Panc1 (cell line): ENCODE results near the gene GAS7. TPM values are rescaled to one million over a fixed set of nuclear protein-coding genes. Genes with fewer than 3 reads are reported as not detected.

Source experiments
- ATAC-seq: fragments of 200-7000 bp; cut with Tn5 transposase; 2 replicates; pipeline ENCODE4 v1.9.1; 2020; ENCODE audit warnings: mild to moderate bottlenecking, moderate library complexity
- BruUV-seq: library from RNA; stranded (reverse); fragments of 400-500 nt; replicated peaks from 2 replicates; lab custom pipeline; 2021; lab: Mats Ljungman, UMichigan
- CTCF ChIA-PET: fragments of 300-600 bp; sonication (Branson Sonifier 250); formaldehyde crosslinking; loops from one replicate; lab custom pipeline; 2022; ENCODE audit warnings: antibody characterized with exemption; lab: Charles Lee
- POLR2A ChIA-PET: fragments of 300-600 bp; sonication (Branson Sonifier 250); formaldehyde crosslinking; loops from one replicate; lab custom pipeline; 2022; ENCODE audit warnings: antibody characterized with exemption; lab: Charles Lee
- DNase-seq: peaks from one replicate; pipeline ENCODE4 v3.0.0-alpha.2; 2010; ENCODE audit warnings: low read depth, low spot score
- H3K27ac ChIP-seq: 2 replicates; pipeline ENCODE4 v1.5.1; 2011; ENCODE audit warnings: mild to moderate bottlenecking, low read length, inconsistent platforms
- H3K27me3 ChIP-seq: fragments of 200-500 bp; sonication (Bioruptor generic); 2 replicates; pipeline ENCODE4 v1.6.0; 2014; ENCODE audit warnings: low read length, inconsistent platforms; ENCODE audit not compliant: control insufficient read depth, insufficient read depth
- H3K36me3 ChIP-seq: fragments of 200-500 bp; sonication (Bioruptor generic); 2 replicates; pipeline ENCODE4 v1.5.1; 2014; ENCODE audit warnings: inconsistent platforms, mild to moderate bottlenecking, low read length, moderate library complexity; ENCODE audit not compliant: control insufficient read depth, insufficient read depth
- H3K4me1 ChIP-seq: 2 replicates; pipeline ENCODE4 v1.5.1; 2011; ENCODE audit warnings: inconsistent platforms, mild to moderate bottlenecking, low read length, moderate library complexity; ENCODE audit not compliant: control insufficient read depth, insufficient read depth
- H3K4me3 ChIP-seq, 2 experiments: 2 replicates each; pipeline ENCODE4 v1.5.1; 2011 to 2012; ENCODE audit warnings: low read depth in 2 of 2, low read length in 2 of 2, mild to moderate bottlenecking in 2 of 2, inconsistent platforms in 1 of 2, moderate library complexity in 1 of 2
- H3K9me3 ChIP-seq: fragments of 200-500 bp; sonication (Bioruptor generic); 2 replicates; pipeline ENCODE4 v1.5.1; 2014; ENCODE audit warnings: low read depth, mild to moderate bottlenecking, inconsistent platforms, low read length, moderate library complexity; ENCODE audit not compliant: control insufficient read depth, insufficient read depth
- CTCF ChIP-seq: fragments of 450-650 bp; IDR thresholded peaks from 2 replicates; pipeline ENCODE4 v1.5.1; 2017; ENCODE audit warnings: mild to moderate bottlenecking
- POLR2AphosphoS5 ChIP-seq: IDR thresholded peaks from 2 replicates; pipeline ENCODE4 v1.6.1; 2012; ENCODE audit warnings: mild to moderate bottlenecking, low read depth, low read length, moderate library complexity
- SIN3A ChIP-seq: IDR thresholded peaks from 2 replicates; pipeline ENCODE4 v1.6.1; 2012; ENCODE audit warnings: low read depth, mild to moderate bottlenecking, low read length, moderate library complexity, borderline replicate concordance; ENCODE audit not compliant: insufficient read depth
- TCF7L2 ChIP-seq: IDR thresholded peaks from 2 replicates; pipeline ENCODE4 v1.6.1; 2011; ENCODE audit warnings: mild to moderate bottlenecking, low read depth, low read length, inconsistent platforms
- in situ Hi-C: cut with HindIII; loops from 2 replicates; pipeline ENCODE4 v1.10.0; 2016; ENCODE audit warnings: low sequenced_read_pairs, low pct_unique_long_range_greater_than_20kb
- intact Hi-C: fragments of 100-400 bp; cut with micrococcal nuclease; formaldehyde crosslinking; loops from one replicate; pipeline ENCODE4 v1.10.0; 2022; ENCODE audit not compliant: unreplicated experiment
- total RNA-seq: library from RNA; stranded (reverse); gene quantifications from one replicate; pipeline ENCODE4 v1.2.1, GENCODE V29; 2021; ENCODE audit not compliant: unreplicated experiment
- TF ChIP-seq, protein P1 (sequence below), 2 experiments: IDR thresholded peaks; 2 replicates each; pipeline ENCODE4 v1.6.1; 2011 to 2012; ENCODE audit warnings: low read depth in 2 of 2, control low read depth in 1 of 2, low read length in 1 of 2, mild to moderate bottlenecking in 1 of 2, moderate library complexity in 1 of 2; ENCODE audit not compliant: insufficient read depth in 1 of 2

The GAS7 gene
- total RNA-seq, 1 experiment from 2014 or later = 0.05 TPM

GRCh38 chr17:9934331-9934730, 264.1 kb downstream of the GAS7 start:
- no TSS peak for BruUV-seq
- Histone ChIP-seq H3K4me1 (no peaks in the 10 kb centered on the region), H3K36me3 (no peaks in the 10 kb centered on the region), H3K27me3 (peaks cover 10% of the 10 kb centered on the region), H3K4me3 (no peak overlapping the region), H3K9me3 (no peaks in the 10 kb centered on the region), H3K27ac (no peak overlapping the region)
- ATAC-seq (no peak), DNase-seq (no peak)
- in situ Hi-C loops (no loop called here), intact Hi-C loops (no loop called here)
- TF ChIP-seq SIN3A (no peak), POLR2AphosphoS5 (no peak), CTCF (no peak), TCF7L2 (no peak)
- TF ChIP-seq, protein P1, sequence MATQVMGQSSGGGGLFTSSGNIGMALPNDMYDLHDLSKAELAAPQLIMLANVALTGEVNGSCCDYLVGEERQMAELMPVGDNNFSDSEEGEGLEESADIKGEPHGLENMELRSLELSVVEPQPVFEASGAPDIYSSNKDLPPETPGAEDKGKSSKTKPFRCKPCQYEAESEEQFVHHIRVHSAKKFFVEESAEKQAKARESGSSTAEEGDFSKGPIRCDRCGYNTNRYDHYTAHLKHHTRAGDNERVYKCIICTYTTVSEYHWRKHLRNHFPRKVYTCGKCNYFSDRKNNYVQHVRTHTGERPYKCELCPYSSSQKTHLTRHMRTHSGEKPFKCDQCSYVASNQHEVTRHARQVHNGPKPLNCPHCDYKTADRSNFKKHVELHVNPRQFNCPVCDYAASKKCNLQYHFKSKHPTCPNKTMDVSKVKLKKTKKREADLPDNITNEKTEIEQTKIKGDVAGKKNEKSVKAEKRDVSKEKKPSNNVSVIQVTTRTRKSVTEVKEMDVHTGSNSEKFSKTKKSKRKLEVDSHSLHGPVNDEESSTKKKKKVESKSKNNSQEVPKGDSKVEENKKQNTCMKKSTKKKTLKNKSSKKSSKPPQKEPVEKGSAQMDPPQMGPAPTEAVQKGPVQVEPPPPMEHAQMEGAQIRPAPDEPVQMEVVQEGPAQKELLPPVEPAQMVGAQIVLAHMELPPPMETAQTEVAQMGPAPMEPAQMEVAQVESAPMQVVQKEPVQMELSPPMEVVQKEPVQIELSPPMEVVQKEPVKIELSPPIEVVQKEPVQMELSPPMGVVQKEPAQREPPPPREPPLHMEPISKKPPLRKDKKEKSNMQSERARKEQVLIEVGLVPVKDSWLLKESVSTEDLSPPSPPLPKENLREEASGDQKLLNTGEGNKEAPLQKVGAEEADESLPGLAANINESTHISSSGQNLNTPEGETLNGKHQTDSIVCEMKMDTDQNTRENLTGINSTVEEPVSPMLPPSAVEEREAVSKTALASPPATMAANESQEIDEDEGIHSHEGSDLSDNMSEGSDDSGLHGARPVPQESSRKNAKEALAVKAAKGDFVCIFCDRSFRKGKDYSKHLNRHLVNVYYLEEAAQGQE (IDR thresholded peaks at IDR 0.05; ENCODE audit: insufficient read depth in 1 of 2, low read depth in 2 of 2, low read length in 1 of 2) = no peak
- CTCF ChIA-PET = interaction anchor here (0.6 kb wide), 1 partner anchor 26 kb away, joined by 3 read pairs; no protein-coding TSS in a partner anchor
- POLR2A ChIA-PET = no interaction called here

DNA sequence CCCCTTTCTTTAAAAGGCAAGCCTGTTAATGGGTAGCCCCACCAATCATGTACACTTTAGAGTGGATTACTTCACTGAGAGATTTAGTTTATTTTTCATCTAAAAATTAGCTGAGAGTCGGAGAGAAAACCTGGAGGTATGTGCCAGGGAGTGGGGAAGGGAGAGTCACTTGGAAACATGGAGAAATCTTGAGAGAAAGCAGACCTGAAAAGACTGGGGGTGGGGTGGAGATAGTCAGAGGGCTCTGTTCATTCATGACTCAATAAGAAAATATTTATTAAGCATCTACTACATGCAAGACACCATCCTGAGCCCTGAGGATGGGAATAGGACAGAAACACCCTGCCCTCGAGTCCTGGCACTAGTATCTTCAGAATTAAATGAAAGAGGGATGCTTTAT, 265.9 kb downstream of the GAS7 start:
- ChIA-PET POLR2A (no interaction called here), CTCF (no interaction called here)
- intact Hi-C loops = no loop called here
- DNase-seq (no peak), ATAC-seq (no peak)
- TF ChIP-seq CTCF (no peak), SIN3A (no peak), POLR2AphosphoS5 (no peak), TCF7L2 (no peak)
- TF ChIP-seq, protein P1 (IDR thresholded peaks at IDR 0.05; ENCODE audit: insufficient read depth in 1 of 2, low read depth in 2 of 2, low read length in 1 of 2) = no peak
- Histone ChIP-seq H3K27me3 (peaks cover 11% of the 10 kb centered on the region), H3K4me3 (no peak overlapping the region), H3K36me3 (no peaks in the 10 kb centered on the region), H3K9me3 (no peaks in the 10 kb centered on the region), H3K27ac (no peak overlapping the region), H3K4me1 (no peaks in the 10 kb centered on the region)
- no TSS peak for BruUV-seq
- in situ Hi-C loops = no loop called here
